Measurements from ENCODE around the gene CYP4A22.
"Not testable (repeated sequence)": the region's sequence is repeated elsewhere in the genome, so short reads cannot be mapped to it uniquely, and the experiment has no call there.

CYP4A22 gene

DNA sequence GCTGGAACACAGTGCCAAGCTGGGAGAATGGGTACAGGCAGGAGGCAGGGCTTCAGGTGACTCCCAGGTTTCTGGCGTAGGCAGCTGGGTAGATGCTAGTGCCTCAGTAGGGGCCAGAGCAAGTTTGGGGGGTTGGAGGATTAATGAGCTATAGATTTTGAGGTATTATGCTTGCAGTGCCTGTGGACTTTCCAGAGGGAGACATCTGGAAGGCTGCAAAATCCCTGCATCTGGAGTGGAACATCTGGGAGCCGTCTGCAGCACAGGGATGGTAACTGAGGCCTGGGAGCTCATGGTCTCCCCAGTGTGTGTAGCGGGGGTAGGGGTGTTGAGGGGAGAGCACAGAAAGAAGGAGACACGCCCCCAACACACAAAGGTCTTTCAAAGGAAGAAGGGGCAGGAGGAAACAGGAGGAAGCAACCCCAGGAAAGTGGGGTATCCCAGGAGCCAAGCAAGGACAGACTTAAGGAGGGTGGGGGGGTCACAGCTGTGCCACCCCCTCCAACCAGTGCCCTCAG lies 54.8 kb downstream of the CYP4A22 start:
- Histone ChIP-seq H3K4me1 (ENCODE audit: control insufficient read depth in 1 of 2, insufficient read depth in 2 of 2, low read length in 2 of 2) (peaks cover 46 to 59% of the 10 kb centered on the region in 2 donors), H3K27ac (ENCODE audit: low read depth, low read length) (peak overlapping the region; percentile 17), H3K27me3 (ENCODE audit: control insufficient read depth in 1 of 2, insufficient read depth in 2 of 2, low read length in 2 of 2) (no peaks in the 10 kb centered on the region), H3K4me3 (ENCODE audit: low read depth in 1 of 2, low read length in 2 of 2) (peak overlapping the region in 1 of 2 donors; percentile 48), H3K9me3 (ENCODE audit: control insufficient read depth in 1 of 2, low read length in 2 of 2) (no peaks in the 10 kb centered on the region), H3K36me3 (ENCODE audit: control insufficient read depth in 1 of 2, insufficient read depth in 2 of 2, low read length in 2 of 2) (no peaks in the 10 kb centered on the region), H3K9ac (ENCODE audit: low read depth in 1 of 2, low read length in 2 of 2) (peak overlapping the region in 1 of 2 donors; percentile 37)

DNA sequence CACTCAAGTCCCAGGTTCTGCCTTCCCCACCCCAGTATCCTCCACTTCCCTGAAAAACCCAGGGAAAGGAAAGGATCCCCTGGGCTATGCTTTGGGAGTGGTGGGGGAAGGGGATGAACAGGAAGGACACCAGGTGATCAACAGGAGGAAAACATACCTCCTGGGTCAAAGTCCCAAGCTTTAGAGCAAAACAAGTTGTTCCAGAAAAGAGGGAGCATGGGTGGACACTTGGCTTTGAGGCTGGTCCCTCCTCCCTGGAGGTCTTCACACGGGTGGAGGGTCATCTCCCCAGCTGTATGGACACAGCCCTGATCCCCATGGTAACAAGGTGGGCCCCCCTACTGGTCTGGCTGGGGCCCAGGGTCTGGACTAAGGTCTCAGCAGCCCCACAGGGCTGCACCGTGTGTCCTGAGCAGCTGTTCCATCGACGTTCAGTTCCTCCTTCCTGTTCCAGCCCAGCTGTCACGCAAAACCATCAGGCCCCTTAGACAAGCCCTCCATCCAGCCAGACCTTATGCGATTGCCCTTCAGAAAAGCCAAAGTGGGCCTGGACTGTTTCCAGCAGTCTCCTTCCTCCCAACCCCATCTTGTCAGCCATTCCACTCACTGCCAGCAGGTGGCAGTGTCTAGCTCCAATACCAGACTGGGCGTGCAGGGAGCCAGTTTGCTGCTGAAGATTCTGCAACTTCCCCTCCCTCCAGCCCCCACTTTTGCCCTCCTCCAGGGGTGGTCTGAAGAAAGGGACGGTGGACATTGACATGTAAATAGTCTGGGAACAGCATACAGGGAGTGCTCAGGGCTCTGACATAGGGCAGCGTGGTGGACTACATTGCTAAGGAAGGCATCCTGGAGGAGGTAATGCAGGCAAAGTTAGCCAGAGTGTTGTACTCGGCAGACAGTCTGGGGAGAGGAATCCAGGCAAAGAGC lies 55.5 kb downstream of the CYP4A22 start:
- H3K9me3 ChIP-seq (ENCODE audit: control insufficient read depth in 1 of 2, low read length in 2 of 2), result no peaks in the 10 kb centered on the region
- no peak overlapping the region for H3K9ac ChIP-seq (ENCODE audit: low read depth in 1 of 2, low read length in 2 of 2)
- H3K27ac ChIP-seq (ENCODE audit: low read depth, low read length), result peak overlapping the region; percentile 43
- H3K27me3 ChIP-seq (ENCODE audit: control insufficient read depth in 1 of 2, insufficient read depth in 2 of 2, low read length in 2 of 2), result no peaks in the 10 kb centered on the region
- H3K36me3 ChIP-seq (ENCODE audit: control insufficient read depth in 1 of 2, insufficient read depth in 2 of 2, low read length in 2 of 2), result no peaks in the 10 kb centered on the region
- peaks cover 46 to 52% of the 10 kb centered on the region in 2 donors for H3K4me1 ChIP-seq (ENCODE audit: control insufficient read depth in 1 of 2, insufficient read depth in 2 of 2, low read length in 2 of 2)
- H3K4me3 ChIP-seq (ENCODE audit: low read depth in 1 of 2, low read length in 2 of 2), result peak overlapping the region; percentile 21 to 48

DNA sequence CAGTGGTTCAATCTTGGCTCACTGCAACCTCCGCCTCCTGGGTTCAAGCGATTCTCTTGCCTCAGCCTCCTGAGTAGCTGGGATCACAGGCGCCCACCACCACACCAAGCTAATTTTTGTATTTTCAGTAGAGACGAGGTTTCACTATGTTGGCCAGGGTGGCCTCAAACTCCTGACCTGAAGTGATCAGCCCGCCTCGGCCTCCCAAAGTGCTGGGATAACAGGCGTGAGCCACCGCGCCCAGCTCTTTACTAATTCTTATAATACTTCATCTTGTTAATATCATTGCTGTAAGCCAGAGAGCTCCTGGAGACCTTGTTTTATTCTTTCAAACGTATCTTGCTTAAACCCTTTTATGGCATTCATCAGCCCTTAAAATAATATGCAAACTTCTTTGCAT lies 56.3 kb downstream of the CYP4A22 start:
- H3K4me1 ChIP-seq (ENCODE audit: control insufficient read depth in 1 of 2, insufficient read depth in 2 of 2, low read length in 2 of 2), result peaks cover 44 to 45% of the 10 kb centered on the region in 2 donors
- H3K9me3 ChIP-seq (ENCODE audit: control insufficient read depth in 1 of 2, low read length in 2 of 2); H3K36me3 ChIP-seq (ENCODE audit: control insufficient read depth in 1 of 2, insufficient read depth in 2 of 2, low read length in 2 of 2); H3K27ac ChIP-seq (ENCODE audit: low read depth, low read length); H3K4me3 ChIP-seq (ENCODE audit: low read depth in 1 of 2, low read length in 2 of 2); H3K9ac ChIP-seq (ENCODE audit: low read depth in 1 of 2, low read length in 2 of 2); H3K27me3 ChIP-seq (ENCODE audit: control insufficient read depth in 1 of 2, insufficient read depth in 2 of 2, low read length in 2 of 2): not testable (repeated sequence)

DNA sequence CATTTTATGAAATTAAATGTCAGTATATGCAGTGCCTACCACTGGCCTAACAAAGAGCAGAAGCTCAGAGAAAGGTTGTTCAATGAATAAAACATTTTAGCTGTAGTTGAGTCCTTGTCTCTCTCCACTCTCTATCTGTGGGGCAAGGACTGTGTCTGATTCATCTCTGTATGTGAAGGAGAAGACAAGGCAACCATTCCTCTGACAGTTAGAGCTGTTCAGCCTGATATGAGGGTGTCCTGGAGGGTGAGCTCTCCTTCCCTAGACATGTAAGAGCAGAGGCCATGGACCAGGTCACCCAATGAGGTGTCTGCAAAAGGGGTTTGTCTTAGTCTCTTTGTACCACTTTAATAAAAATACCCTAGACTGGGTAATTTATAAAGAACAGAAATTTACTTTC lies 57.1 kb downstream of the CYP4A22 start:
- Histone ChIP-seq H3K4me1 (ENCODE audit: control insufficient read depth in 1 of 2, insufficient read depth in 2 of 2, low read length in 2 of 2) (peaks cover 39% of the 10 kb centered on the region in 2 donors), H3K36me3 (ENCODE audit: control insufficient read depth in 1 of 2, insufficient read depth in 2 of 2, low read length in 2 of 2) (no peaks in the 10 kb centered on the region), H3K27me3 (ENCODE audit: control insufficient read depth in 1 of 2, insufficient read depth in 2 of 2, low read length in 2 of 2) (peaks cover 0 to 5% of the 10 kb centered on the region in 2 donors), H3K27ac (ENCODE audit: low read depth, low read length) (no peak overlapping the region), H3K9me3 (ENCODE audit: control insufficient read depth in 1 of 2, low read length in 2 of 2) (no peaks in the 10 kb centered on the region), H3K9ac (ENCODE audit: low read depth in 1 of 2, low read length in 2 of 2) (no peak overlapping the region), H3K4me3 (ENCODE audit: low read depth in 1 of 2, low read length in 2 of 2) (no peak overlapping the region)

DNA sequence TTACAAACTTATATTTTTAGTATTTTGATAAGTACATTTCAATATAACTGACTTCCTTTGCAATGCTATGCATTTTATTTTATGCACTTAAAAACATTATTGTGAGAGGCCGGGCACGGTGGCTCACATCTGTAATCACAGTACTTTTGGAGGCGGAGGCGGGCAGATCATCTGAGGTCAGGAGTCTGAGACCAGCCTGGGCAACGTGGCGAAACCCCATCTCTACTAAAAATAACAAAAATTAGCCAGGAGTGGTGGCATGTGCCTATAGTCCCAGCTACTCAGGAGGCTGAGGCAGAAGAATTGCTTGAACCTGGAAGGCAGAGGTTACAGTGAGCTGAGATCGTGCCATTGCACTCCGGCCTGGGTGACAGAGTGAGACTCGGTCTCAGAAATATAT lies 58.7 kb downstream of the CYP4A22 start:
- H3K9ac ChIP-seq (ENCODE audit: low read depth in 1 of 2, low read length in 2 of 2); H3K36me3 ChIP-seq (ENCODE audit: control insufficient read depth in 1 of 2, insufficient read depth in 2 of 2, low read length in 2 of 2); H3K4me3 ChIP-seq (ENCODE audit: low read depth in 1 of 2, low read length in 2 of 2); H3K9me3 ChIP-seq (ENCODE audit: control insufficient read depth in 1 of 2, low read length in 2 of 2); H3K27me3 ChIP-seq (ENCODE audit: control insufficient read depth in 1 of 2, insufficient read depth in 2 of 2, low read length in 2 of 2); H3K27ac ChIP-seq (ENCODE audit: low read depth, low read length): not testable (repeated sequence)
- H3K4me1 ChIP-seq (ENCODE audit: control insufficient read depth in 1 of 2, insufficient read depth in 2 of 2, low read length in 2 of 2), result peaks cover 22% of the 10 kb centered on the region in 2 donors

DNA sequence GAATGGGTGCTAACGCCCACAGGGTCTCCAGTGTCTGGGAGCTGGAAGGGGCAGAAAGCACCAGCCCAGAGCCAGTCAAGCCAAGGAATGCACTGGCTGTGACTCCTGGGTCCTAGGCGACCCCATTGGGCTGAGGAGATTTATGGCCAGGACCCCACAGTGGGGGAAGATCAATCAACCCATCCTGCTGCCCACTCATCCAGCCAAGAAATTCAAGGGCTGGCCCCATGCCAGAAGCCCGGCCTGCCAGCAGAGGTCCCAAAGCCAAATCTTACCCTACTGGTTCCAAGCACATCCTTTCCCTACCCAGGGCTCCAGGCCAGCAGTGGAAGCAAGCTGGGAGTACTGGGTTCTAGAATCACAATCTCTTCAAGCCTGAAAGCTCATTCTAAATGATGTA lies 59.4 kb downstream of the CYP4A22 start:
- Histone ChIP-seq H3K4me3 (ENCODE audit: low read depth in 1 of 2, low read length in 2 of 2) (no peak overlapping the region), H3K27ac (ENCODE audit: low read depth, low read length) (no peak overlapping the region), H3K36me3 (ENCODE audit: control insufficient read depth in 1 of 2, insufficient read depth in 2 of 2, low read length in 2 of 2) (no peaks in the 10 kb centered on the region), H3K4me1 (ENCODE audit: control insufficient read depth in 1 of 2, insufficient read depth in 2 of 2, low read length in 2 of 2) (peaks cover 16% of the 10 kb centered on the region in 2 donors), H3K9me3 (ENCODE audit: control insufficient read depth in 1 of 2, low read length in 2 of 2) (no peaks in the 10 kb centered on the region), H3K9ac (ENCODE audit: low read depth in 1 of 2, low read length in 2 of 2) (no peak overlapping the region), H3K27me3 (ENCODE audit: control insufficient read depth in 1 of 2, insufficient read depth in 2 of 2, low read length in 2 of 2) (peaks cover 5% of the 10 kb centered on the region in 2 donors)

DNA sequence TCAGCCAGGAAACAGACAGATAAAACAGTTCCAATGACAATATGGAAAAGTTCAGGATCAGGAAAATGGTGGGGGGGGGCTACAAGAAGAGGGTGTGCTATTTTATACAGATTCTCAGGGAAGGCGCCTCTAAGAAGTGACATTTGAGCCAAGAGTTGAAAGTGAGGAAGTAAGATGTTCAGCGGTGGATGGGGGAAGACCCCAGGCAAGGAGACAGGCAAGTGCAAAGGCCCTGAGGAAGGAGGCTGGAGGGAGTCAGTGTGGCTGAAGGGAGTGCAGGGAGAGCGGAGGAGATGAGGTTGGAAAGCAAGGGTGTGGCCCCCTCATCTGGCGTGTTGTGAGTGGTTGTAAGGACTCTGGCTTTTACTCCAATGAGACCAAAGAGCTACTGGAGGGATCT lies 61.0 kb downstream of the CYP4A22 start:
- H3K27ac ChIP-seq (ENCODE audit: low read depth, low read length), result no peak overlapping the region
- H3K27me3 ChIP-seq (ENCODE audit: control insufficient read depth in 1 of 2, insufficient read depth in 2 of 2, low read length in 2 of 2), result peaks cover 5% of the 10 kb centered on the region in 2 donors

More for the DNA sequence above, 61.0 kb downstream of the CYP4A22 start:
- Histone ChIP-seq H3K36me3 (ENCODE audit: control insufficient read depth in 1 of 2, insufficient read depth in 2 of 2, low read length in 2 of 2) (no peaks in the 10 kb centered on the region), H3K9ac (ENCODE audit: low read depth in 1 of 2, low read length in 2 of 2) (no peak overlapping the region), H3K4me3 (ENCODE audit: low read depth in 1 of 2, low read length in 2 of 2) (no peak overlapping the region), H3K4me1 (ENCODE audit: control insufficient read depth in 1 of 2, insufficient read depth in 2 of 2, low read length in 2 of 2) (peaks cover 0 to under 1% of the 10 kb centered on the region in 2 donors), H3K9me3 (ENCODE audit: control insufficient read depth in 1 of 2, low read length in 2 of 2) (no peaks in the 10 kb centered on the region)
